HS-5 (cell line): ENCODE measurements around the gene JMJD1C.
A peak's percentile ranks its signal among the peaks of the same experiment; 100 is the strongest.
"Not testable (repeated sequence)": the region's sequence is repeated elsewhere in the genome, so short reads cannot be mapped to it uniquely, and the experiment has no call there.

Source experiments
- DNase-seq: peaks from one replicate; pipeline ENCODE4 v3.0.0-alpha.2; 2012; ENCODE audit warnings: low read depth

JMJD1C gene

GRCh38 chr10:63465293-63466143 lies at the start of gene JMJD1C:
Gene JMJD1C (minus strand): TSS chr10:63465977. CDS start chr10:63465662, 315 bp downstream.
- DNase-seq = peak; percentile 43

DNA sequence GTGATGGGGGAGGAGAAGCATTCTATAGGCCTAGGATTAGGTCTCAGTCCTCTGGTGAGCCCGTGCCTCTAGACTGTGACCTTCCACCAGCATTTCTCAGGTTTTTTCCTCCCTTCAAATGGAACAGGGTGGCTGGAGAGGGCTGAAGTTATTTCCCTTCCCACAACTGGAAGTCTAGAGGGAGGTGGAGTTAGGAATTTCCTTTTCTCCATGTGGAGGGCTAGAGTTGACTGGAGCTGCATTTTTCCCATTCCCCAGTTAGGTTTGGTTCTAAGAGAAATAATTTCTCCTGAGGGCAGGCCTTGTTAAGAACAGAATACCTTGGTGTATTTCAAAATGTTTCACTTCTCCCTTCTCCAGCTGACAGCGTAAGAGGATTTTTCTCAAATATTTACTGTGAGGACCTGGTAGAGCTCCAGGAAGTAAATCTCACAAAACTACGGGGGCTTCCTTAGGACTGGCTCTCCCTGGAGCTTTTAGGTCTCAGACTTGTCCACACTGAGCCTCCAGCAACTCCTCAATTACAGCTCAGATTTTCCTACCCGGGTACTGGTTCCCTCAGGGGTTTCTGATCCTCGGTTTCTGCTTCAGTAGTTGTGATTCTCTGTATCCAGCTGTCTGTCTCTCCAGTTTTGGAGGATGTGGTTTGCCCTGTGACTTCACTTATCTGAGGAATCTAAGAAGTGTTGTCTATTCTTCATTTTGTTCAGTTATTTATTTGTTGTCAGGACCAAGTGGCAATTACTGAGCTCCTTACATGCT lies 49.4 kb upstream of the JMJD1C start:
- DNase-seq = peak; percentile 36

DNA sequence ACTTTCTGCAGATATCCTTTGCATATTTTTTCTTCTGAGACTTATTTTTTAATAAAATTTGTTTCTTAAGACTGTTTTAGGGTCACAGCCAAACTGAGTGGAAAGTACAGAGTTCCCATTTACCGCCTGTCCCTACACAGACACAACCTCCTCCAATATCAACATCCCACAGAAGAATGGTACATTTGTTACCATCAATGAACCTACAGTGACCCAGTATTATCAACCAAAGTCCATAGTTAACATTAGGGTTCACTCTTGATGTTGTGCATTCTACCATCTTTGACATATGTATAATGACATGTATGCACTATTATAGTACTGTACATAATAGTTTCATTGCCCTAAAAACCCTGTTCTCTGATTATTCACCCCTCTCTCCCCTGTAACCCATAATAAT lies 40.8 kb upstream of the JMJD1C start:
- DNase-seq = no peak

DNA sequence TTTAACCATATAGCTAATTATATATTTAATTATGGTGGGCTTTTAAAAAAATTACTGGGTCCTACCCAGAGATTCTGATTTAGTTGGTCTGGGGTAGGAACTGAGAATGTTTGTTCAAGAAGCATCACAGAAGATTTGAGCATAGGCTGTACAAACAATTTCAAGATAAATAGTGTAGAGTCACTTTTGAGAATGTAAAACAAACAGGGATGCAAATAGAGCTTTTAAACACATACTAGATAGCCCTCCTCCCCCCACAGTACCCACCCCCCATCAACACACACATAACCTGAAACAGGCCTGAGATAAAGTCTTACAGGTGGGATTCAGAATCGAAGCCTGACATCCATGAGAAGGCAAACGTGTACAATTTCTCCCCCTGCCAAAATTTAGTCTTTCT lies 39.8 kb upstream of the JMJD1C start:
- DNase-seq = no peak

GRCh38 chr10:63504145-63504881 lies 38.5 kb upstream of the JMJD1C start:
- DNase-seq = no peak

GRCh38 chr10:63503395-63503794 lies 37.6 kb upstream of the JMJD1C start:
- DNase-seq = no peak

DNA sequence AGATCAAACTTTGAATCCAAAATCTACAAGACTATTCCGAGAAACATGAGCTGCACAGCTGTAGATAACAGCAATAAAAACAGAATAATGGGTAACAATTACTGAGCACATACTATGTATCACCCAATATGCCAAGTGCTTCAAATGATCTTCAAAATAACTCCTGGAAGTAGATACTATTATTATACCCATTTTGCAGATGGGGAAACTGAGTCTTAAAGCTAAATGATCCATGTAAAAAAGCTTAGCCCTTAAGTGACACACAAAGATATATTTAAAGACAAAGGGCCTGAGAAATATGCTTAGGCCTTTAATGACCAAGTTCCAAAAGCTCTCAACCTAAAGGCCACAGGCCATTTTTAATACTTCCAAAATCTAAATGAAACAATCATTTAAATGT lies 37.1 kb upstream of the JMJD1C start:
- no peak for DNase-seq

DNA sequence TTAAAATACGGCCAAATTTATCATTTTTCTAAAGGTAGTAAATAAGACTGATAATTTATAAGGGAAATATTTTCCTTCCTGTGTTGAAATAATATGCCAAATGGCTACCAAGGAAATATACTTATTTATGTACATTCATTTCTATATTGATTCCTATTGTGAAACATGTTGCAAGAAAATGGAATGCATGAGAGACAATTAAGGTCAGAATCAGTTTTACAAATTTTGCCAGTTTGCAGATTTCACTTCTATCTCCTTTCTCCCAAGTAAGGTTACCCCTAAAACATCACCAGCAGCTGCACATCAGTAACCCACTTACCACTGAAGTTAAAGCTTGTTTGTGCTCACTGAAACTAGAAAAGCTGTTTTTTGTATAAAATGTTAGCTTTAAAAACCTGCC lies 36.2 kb upstream of the JMJD1C start:
- no peak for DNase-seq

- not testable (repeated sequence) for DNase-seq
Observed at GRCh38 chr10:63500551-63500950, 34.8 kb upstream of the JMJD1C start.

- no peak for DNase-seq
Observed at GRCh38 chr10:63498665-63499064, 32.9 kb upstream of the JMJD1C start.

- no peak for DNase-seq
Observed at GRCh38 chr10:63497321-63497720, 31.5 kb upstream of the JMJD1C start.

DNA sequence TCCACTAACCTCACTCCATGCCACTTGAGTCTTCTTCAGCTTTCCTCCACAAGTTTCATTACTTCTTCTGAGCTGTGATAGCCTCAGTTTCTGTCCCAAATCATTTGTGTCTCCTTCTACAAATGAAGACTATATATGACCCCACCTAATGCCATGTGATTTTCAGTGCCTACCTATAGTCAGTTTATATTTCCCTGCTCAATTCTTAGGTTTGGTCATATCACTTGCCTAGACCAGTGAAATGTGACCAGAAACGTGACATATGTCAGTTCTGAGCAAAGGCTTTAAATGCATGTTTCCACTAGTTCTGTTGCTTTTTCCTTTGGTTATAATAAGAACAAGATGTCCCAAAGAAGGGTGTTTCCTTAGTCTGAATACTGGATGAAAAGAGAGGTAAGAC lies 30.8 kb upstream of the JMJD1C start:
- no peak for DNase-seq

- DNase-seq = peak; percentile 10
Observed at GRCh38 chr10:63494951-63495350, 29.2 kb upstream of the JMJD1C start.

DNA sequence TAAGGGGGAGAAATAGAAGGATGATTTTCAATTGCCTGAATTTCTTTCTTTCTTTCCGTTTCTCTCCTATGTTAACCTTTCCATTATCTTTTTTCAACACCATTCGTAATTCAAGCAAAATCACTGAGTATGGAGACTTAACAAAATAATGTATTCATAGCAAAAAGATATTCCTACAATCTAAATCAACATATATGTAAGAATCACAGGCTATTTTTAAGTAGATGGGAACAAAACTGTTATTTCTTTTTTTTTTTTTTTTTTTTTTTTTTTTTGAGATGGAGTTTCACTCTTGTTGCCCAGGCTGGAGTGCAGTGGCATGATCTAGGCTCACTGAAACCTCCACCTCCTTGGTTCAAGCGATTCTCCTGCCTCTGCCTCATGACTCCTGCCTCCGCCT lies 27.2 kb upstream of the JMJD1C start:
- no peak for DNase-seq

- DNase-seq = not testable (repeated sequence)
Observed at GRCh38 chr10:63492317-63492690, 26.5 kb upstream of the JMJD1C start.

- no peak for DNase-seq
Observed at GRCh38 chr10:63491588-63492316, 26.0 kb upstream of the JMJD1C start.

DNA sequence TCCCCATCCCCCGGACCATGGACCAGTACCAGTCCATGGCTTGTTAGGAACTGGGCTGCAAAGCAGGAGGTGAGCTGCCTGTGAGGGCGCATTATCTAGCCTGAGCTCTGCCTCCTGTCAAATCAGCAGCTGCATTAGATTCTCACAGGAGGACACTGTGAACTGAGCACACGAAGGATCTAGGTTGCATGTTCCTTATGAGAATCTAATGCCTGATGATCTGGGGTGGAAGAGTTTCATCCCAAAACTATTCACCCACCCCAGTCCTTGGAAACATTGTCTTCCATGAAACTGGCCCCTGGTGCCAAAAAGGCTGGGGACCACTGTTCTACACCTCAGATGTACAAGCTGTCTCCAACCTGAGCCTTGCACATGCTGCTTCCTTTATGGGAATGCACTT lies 24.1 kb upstream of the JMJD1C start:
- no peak for DNase-seq

DNA sequence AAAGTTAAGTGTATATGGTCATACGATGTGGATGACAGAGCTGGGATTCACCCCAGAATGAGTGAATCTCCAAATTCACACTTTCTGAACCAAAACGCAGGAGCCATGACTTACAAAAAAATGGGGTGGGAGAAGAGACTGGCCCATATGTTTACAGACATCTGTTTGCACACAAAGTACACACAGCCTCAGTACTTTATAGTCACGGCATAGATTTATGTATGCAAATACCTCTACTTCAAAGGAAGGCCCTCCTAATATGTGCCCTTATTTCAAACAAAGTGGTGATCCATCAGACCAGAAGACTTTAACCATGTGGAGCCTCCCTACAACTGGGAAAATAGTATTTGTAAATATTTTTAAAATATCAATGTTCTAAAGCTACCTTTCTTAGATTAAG lies 22.2 kb upstream of the JMJD1C start:
- DNase-seq = no peak

DNA sequence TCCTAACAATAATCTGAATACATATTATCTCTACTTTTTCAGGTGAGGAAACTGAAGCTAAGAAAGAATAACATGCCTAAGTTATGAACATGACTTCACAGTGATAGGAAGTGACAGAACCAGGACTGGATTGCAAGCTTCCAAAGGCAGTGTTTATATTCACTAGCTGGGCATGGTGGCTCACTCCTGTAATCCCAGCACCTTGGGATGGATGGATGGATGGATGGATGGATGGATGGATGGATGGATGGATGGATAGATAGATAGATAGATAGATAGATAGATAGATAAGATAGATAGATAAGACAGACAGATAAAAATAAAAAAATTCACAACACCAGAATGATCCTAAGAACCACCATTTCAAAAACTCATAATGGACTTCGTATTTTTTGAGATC lies 18.2 kb upstream of the JMJD1C start:
- no peak for DNase-seq

DNA sequence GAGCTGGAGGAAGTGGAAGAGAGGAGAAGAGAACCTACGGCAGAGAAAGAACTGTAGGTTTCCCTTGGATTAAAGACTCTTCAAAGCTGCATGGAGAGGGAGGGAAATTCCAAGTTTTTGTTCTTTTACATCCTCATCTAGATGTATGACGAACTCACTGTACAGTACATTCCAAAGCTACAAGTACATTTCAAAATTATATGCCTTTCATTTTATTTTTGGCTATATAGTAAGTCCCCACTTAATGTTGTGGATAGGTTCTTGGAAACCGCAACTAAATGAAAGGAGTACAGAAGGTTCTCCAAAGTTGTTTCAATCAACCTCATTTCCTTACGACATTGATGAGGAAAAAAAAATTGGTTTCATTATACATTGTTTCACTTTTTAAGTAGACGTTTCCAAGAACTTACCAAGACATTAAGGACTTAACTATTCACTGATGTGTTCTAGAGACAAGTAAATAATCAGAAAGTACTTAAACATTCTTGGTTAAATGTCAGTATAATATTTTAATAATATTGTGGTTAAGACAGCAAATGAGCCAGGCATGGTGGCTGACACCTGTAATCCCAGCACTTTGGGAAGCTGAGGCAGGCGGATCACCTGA lies 16.1 kb upstream of the JMJD1C start:
- DNase-seq = no peak

DNA sequence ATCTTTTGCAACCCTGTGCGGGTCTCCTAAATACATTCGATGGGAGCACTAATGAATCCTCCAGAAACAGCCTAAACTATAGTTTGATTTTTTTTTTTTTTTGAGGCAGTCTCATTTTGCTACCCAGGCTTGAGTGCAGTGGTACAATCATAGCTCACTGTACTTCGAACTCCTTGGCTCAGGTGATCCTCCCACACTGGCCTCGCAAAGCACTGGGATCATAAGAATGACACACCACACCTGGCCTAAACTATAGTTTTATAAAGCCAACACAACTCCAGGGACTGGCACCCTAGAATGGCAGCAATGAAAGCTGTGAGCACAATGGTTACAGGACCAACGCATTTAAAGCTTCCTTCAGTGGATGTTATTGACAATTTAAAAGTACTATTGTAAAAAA lies 14.5 kb upstream of the JMJD1C start:
- DNase-seq = no peak

GRCh38 chr10:63478564-63478963 lies 12.8 kb upstream of the JMJD1C start:
- DNase-seq = no peak
